GM18867 (cell line): ENCODE data around the gene NKX1-2.
"Not testable (repeated sequence)": the region's sequence is repeated elsewhere in the genome, so short reads cannot be mapped to it uniquely, and the experiment has no call there.

Experiments used
- ATAC-seq: cut with Tn5 transposase; IDR thresholded peaks from one replicate; pipeline ENCODE4 v1.9.1; 2021; ENCODE audit warnings: mild to moderate bottlenecking, moderate library complexity; ENCODE audit not compliant: unreplicated experiment

The NKX1-2 gene

DNA sequence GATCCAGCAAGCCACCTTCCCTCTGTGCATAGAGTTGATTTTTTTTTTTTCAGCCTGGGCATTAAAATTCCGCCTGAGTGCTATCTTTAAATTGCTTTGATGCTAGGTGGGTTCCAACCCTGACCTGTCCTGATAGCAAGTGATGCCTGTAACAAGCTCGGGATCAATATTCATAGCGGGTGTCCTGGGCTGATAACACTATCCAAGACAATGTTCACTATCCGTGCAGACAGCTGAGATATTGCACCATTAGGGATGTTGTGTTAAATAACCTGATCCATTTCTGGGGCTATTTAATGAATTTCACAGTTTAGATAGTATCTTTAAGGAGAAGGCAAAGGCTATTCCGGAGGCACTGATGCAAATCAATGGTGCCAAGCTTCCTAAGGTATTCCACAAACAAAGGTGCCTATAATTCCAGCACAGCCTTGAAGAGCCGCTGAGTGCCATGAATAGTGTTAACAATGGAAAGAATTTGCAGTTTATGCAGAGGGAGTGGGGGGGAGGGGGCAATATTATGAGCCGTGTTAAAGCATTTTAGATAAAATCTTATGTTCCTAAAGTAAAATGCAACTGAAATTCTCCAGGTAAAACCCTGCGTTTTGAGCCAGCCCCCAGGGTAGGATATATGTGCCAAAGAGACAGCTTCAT lies 4.2 kb upstream of the NKX1-2 start:
- ATAC-seq, result no peak

DNA sequence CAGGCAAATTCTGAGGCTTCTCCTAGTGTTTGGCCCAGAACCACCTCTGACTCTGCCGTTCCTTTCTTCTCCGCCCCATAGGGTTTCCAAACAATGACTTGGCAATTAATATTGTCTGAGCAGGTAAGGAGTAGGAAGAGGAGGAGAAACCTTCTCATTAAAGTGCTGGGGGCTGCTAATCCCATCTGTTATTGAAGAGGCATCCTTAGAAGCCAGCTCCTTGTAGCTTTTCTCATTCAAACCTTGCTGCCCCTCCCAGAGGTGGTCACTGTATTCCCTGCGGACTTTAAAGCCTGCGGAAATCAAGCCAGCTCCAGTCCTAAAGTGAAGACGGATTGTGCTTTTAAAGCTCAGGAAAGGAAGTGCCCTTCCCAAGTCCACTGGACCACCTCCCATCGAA lies 1.4 kb upstream of the NKX1-2 start:
- ATAC-seq, result no peak

DNA sequence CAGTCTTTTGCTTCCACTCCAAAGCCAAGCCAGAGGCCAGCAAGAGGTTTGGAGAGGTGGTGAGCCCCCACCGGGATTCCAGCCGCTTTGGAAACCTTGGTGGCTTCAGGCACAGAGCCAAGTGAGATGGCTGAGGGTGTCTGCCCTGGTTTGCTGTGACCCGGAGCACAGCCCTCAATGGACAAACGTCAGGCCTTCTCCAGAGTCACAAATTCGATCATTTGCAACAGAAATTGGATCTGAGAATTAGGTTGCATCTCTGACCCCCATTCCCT lies 885 bp upstream of the NKX1-2 start:
- ATAC-seq, result no peak

DNA sequence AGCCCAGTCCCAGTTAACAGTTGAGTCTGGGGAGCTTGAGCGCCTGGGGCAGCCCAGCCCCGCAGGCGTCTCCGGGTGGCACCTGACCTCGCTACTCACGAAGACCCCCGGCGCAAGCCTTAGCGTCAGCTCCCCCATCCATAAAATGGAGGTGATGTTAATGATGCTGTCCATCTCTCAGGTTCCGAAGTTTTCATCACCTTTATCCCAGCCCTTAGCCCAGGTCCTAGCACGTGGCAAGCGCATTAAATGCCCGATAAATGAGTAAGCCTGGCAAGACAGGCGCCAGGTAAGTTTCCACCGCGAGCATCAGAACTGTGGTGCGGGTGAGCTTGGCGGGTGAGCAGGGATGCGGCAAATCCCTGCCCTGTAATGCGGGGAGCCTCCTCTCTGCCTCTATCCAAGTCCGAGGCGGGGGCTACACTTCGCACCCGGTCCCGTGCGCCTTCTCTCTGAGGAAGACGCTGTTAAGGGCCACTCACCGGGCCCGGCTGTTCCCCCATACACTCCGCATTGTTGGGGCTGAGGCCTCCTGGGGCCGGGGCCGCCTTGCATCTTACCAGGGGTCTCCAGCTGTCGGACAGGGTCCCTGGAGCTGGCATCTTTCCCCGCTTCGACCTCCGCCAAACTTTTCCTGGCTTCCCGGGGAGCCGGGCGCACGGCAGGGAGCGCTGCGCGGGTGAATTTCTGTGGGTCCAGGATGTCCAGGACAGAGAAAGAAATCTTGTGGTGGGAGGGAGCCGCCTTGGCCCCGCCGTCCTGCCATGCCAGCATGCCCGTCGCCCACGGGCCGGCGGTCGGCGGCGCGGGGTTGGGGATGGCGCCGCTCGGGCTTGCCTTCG lies 444 bp downstream of the NKX1-2 start:
- ATAC-seq, result no peak

DNA sequence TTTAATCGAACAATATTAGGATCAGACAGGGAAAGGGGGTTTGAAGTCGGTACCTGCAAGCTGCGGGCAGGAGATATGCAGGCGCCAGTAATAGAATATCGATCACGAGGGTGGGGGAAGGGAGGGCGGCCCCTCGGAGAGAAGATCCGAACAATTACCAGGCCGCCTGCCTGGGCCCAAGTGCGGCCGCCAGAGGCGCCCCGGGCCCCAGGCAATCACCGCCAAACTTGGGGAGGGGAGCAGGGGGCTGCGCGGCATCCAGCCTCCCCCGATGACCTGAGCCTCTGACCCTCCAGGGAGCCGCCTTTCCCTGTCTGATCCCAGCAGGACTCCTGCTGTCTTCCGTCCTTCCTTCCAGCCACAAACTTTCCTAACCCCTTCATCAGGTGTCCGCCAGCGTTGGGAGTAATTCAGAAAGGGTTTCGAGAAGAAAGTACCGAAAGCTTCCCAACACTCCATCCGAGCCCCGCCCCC lies 1.1 kb downstream of the NKX1-2 start:
- no peak for ATAC-seq

DNA sequence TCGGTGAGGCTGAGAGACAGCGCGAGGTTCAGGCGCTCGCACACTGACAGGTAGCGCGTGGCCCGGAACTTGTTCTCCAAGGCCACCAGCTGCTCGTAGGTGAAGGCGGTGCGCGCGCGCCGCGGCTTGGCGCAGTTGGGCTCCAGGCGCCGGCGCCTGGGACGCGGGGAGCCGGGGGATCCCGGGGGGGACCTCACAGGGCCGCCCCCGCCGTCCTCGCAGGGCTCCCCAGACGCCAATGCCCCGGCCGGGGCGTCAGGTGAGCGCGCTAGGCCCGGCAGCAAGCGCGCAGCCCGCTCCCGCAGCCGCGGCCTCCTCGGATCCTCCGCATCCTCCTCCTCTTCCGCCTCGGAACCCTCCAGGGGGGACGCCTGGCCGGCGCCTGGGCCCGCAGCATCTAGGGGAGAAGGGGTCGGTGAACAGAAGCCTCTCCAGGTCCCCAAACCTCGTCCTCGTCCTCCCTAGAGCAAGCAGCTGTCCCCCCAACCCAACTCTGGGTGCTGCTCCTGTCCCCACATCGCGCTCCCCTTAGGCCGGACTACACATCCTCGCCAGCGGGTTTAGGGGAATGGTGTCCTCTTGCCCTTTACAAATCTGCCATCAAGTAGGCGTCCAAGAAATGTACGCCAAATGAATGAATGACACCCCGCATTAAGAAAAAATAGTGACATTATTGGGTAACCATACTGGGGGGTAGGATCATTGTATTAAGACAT lies 1.9 kb downstream of the NKX1-2 start:
- no peak for ATAC-seq

DNA sequence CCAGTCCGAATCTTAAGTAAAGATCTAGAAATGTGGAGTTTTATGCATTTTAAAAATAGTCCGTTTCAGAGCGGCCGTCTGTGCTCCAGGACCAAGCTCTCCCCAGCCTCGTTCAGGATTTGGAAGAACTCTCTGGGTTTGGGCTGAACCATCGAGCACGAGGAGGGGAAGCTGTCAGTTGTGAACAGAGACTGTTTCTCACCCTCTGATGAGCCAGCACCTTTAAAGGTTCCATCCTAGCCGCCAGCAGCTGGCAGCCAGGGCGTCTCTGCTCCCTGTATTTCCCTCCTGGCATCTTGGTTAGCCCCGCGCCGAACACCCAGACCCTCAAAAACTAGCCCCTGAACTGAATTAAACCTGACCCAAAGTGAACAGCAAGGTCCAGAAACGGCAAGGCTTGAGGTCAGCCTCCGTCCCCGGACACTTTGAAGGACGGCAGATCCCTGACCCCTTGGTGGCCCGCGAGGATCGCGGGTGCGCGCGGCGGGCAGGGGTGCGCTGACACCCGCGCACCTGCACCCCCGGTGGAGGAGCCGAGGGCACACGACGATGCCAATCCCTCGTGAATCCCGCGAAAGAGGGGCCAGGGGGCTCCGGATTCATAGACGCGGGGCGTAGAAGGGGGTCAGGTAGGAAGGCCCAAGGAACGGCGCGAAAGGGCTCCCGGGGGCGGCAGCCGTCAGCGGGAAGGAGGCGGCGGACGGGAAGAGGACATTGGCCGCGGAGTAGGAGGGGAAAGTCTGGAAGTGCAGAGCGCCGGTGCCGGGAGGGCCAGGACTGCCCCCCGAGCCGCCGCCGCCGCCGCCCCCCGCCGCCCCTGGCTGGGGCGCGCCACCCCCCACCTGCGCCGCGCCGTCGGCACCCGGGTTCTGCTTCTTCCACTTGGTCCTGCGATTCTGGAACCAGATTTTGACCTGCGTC lies 2.7 kb downstream of the NKX1-2 start:
- no peak for ATAC-seq

DNA sequence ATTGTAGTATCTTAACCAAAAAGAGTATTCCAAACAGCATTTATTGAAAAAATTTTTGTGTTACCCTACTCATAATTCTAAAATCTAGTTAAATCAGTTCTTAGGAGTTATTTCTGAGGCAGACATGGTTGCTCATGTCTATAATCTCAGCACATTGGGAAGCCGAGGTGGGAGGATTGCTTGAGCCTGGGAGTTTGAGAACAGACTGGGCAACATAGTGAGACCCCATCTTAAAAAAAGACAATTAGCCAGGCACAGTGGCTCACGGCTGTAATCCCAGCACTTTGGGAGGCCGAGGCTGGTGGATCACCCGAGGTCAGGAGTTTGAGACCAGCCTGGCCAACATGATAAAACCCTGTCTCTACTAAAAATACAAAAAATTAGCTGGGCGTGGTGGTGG lies 8.1 kb downstream of the NKX1-2 start:
- not testable (repeated sequence) for ATAC-seq

DNA sequence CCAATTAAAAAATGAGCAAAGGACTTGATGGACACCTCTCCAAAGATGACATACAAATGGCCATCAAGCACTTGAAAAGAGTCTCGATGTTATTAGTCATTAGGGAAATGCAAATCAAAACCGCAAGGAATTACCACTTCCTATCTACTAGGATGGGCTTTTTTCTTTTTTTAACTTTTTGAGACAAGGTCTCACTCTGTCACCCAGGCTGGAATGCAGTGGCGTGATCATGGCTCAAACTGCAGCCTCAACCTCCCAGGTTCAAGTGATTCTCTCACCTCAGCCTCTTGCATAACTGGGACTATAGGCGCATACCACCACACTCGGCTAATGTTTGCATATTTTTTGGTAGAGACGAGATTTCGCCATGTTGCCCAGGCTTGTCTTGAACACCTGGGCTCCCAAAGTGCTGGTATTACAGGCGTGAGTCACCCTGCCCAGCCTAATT lies 13.6 kb downstream of the NKX1-2 start:
- peak; percentile 78 for ATAC-seq

DNA sequence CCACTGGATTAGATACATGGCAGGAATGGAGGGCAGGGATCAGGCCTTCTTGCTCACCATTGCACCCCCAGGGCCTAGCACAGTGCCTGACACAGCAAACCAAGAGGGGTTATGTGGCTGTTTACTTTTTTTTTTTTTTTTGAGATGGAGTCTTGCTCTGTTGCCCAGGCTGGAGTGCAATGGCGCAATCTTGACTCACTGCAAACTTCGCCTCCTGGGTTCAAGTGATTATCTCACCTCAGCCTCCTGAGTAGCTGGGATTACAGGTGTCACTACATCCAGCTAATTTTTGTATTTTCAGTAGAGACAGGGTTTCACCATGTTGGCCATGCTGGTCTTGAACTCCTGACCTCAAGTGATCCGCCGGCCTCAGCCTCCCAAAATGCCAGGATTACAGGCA lies 14.2 kb downstream of the NKX1-2 start:
- not testable (repeated sequence) for ATAC-seq

DNA sequence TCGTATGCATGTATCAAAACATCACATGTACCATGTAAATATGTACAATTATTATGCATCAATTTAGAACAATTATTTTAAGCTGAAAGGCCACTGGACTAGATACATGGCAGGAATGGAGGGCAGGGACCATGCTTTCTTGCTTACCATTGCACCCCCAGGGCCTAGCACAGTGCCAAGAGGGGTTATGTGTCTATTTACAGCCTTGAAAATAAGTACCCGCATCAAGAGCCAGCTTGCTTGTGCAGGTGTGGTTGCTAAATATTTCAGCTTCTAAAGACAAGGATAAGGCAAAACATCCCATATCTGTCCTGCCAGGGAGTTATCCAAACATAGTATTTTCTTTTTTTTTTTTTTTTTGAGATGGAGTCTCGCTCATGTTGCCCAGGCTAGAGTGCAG lies 16.4 kb downstream of the NKX1-2 start:
- ATAC-seq, result no peak

DNA sequence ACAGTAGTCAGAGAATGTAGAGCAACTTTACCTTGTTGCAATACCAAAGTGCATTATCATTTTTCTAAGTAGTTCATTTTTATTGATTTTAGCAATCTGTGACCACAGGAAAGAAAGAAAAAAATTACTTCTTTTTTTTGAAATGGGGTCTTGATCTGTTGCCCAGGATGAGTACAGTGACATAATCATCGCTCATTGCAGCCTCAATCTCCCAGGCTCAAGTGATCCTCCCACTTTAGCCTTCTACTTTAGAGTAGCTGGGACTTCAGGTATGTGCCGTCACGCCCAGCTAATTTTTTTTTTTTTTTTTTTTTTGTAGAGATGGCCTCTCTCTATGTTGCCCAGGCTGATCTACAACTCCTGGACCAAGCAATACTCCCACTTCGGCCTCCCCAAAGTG lies 19.8 kb downstream of the NKX1-2 start:
- ATAC-seq, result no peak

DNA sequence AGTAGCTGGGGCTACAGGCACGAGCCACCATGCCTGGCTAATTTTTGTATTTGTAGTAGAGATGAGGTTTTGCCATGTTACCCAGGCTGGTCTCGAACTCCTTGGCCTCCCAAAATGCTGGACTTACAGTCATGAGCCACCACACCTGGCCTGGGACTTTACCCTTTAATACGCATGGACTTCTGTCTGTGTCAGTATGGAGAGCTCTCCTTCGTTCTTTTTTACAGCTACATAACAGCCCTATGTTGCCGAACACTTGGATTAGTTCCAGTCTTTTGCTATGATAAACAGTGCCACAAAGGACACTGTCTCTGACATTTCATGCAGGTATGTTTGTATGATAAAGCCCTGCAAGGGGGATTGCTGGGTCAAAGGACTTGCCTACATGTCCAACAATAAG lies 20.3 kb downstream of the NKX1-2 start:
- no peak for ATAC-seq

DNA sequence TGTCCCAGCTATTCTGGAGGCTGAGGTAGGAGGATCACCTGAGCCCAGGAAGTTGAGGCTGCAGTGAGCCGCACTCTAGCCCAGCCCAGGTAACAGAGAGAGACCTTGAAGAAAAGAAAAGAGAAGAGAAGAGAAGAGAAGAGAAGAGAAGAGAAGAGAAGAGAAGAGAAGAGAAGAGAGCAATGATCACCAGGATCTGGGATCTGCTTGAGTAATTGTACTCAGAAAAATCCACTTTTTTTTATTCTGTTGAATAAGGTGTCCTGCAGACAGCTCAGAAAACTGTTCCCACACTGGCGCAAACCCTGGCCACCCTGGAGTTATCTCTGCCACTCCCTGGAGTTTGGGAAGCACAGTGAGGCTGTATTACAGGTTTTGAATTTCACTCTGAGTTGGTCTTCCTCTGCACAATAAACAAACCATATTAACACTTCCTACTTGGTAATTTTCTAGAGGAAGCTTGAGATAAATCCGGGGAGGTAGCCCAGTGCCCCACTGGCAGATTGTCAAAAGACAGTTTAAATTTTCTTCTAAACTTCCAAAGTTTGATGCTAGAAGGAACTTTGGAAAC lies 21.5 kb downstream of the NKX1-2 start:
- ATAC-seq, result no peak

DNA sequence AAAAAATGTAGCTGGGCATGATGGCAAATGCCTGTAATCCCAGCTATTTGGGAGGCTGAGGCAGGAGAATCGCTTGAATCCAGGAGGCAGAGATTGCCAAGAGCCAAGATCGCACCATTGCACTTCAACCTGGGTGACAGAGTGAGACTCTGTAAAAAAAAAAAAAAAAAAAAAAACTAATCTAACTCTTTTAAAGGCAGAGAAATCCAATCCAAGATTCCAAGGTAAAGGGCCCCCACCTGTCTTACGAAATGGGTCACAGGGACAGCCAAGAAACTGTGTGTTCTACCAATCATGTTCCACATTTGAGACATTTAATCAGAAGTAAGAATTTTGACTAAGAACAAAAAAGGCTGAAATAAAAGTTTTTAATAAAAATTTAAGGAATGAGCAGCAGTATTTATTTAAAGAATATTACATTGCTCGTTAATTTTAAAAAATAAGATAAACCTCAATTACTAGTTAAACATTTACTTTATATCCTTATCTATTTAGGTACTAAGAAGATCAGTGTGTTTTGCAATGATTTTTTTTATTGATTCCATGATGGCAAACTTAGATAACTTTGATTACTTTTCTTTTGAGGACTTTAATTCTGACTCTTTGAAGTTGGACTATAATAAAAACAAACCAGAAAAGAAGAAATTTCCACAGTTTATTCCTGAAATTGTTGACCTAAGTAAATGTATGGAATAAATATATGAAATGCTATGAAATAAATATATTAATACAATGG lies 24.4 kb downstream of the NKX1-2 start:
- no peak for ATAC-seq

DNA sequence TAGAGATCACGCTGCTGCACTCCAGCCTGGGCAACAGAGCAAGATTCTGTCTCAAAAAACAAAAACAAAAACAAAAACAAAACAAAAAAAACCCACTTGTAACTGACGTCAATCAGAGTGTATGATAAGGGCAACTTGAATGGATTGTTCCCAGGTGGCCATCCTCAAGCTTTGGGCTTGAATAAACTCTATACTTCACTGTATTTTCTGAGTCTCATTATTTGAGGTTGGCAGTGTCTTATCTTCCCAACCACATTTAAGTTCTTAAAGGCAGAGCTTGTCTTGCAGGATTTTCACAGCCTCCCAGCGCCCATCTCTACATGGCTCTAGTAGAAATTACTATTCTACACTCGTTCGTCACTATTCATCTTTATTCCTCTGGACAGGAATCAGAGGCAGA lies 26.0 kb downstream of the NKX1-2 start:
- no peak for ATAC-seq

DNA sequence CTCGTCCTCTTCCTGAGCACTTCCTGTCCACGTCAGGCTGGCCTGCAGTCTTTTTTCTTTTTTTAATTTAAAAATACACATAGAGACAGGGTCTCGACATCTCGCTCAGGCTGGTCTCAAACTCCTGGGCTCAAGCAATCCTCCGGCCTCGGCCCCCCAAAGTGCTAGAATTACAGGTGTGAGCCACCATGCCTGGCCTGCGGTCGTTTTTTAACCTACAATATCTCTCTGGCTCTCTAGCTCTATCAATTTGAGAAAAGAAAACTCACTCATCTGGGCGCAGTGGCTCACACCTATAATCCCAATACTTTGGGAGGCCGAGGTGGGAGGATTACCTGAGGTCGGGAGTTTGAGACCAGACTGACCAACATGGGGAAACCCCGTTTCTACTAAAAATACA lies 27.1 kb downstream of the NKX1-2 start:
- ATAC-seq, result no peak

DNA sequence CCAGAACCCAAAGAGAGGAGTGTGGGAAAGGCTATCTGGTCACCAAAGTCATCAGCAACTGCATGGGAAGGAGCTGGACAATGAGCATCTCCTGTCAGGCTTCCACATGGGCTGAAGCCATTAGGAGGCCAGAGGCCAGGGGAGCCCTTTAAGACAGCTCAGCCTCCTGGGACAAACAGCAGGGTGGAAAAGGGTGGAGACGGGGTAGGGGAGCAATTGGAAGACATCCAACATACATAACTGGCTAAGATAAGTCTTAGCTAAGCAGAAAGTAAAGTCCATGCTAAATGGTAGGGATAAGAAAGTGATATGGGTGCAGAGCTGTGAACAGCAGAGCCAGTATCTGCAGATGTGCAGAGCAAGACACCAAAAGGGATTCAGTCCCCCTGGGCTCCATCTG lies 29.6 kb downstream of the NKX1-2 start:
- no peak for ATAC-seq

DNA sequence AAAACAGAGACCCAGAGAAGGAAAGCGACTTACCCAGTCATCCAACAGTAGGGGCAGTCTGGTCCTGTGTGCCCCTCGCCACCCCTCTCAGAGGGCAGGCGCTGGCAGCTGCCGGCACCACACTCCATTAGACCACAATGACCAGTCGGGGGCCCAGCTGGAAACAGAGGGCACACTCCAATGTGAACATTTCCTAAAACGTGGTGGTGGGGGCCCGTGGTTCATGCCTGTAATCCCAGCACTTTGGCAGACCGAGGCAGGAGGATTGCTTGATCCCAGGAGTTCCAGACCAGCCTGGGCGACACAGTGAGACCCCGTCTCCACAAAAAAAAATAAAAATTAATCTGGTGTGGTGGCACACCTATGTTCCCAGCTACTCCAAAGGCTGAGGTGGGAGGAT lies 30.2 kb downstream of the NKX1-2 start:
- ATAC-seq, result no peak
